MM.1S (cell line): ENCODE measurements around the gene ZRANB2.
A peak's percentile ranks its signal among the peaks of the same experiment; 100 is the strongest.

ENCODE experiments used
- DNase-seq: peaks from one replicate; pipeline ENCODE4 v3.0.0-alpha.2; 2015
- H2AFZ ChIP-seq: fragments of 300-600 bp; sonication (generic); 2 replicates; pipeline ENCODE4 v1.6.0; 2016; ENCODE audit warnings: antibody characterized with exemption, low read length
- H3F3A ChIP-seq: fragments of 300-600 bp; sonication (generic); 2 replicates; pipeline ENCODE4 v1.6.1; 2016; ENCODE audit warnings: mild to moderate bottlenecking, antibody characterized with exemption, low read length, moderate library complexity, mixed read lengths; ENCODE audit not compliant: insufficient read depth
- H3K27ac ChIP-seq: fragments of 300-600 bp; sonication (generic); 2 replicates; pipeline ENCODE4 v1.5.1; 2016; ENCODE audit warnings: mild to moderate bottlenecking, low read length
- H3K27me3 ChIP-seq: fragments of 300-600 bp; sonication (generic); replicated peaks from 2 replicates; pipeline ENCODE4 v1.6.0; 2016; ENCODE audit warnings: low read length; ENCODE audit not compliant: insufficient read depth
- H3K36me3 ChIP-seq: fragments of 300-600 bp; sonication (generic); replicated peaks from 2 replicates; pipeline ENCODE4 v1.6.1; 2016; ENCODE audit warnings: mild to moderate bottlenecking, low read length, mixed read lengths; ENCODE audit not compliant: insufficient read depth
- H3K4me1 ChIP-seq: fragments of 300-600 bp; sonication (generic); 2 replicates; pipeline ENCODE4 v1.6.1; 2016; ENCODE audit warnings: low read length, mixed read lengths
- H3K4me2 ChIP-seq: fragments of 300-600 bp; sonication (generic); 2 replicates; pipeline ENCODE4 v1.6.0; 2016; ENCODE audit warnings: low read depth, low read length
- H3K4me3 ChIP-seq: fragments of 300-600 bp; sonication (generic); 2 replicates; pipeline ENCODE4 v1.5.1; 2016; ENCODE audit warnings: low read length, mixed read lengths
- H3K79me2 ChIP-seq: fragments of 300-600 bp; sonication (generic); 2 replicates; pipeline ENCODE4 v1.6.1; 2016; ENCODE audit warnings: mixed run types, low read length, mixed read lengths
- H3K9ac ChIP-seq: fragments of 300-600 bp; sonication (generic); 2 replicates; pipeline ENCODE4 v1.6.1; 2016; ENCODE audit warnings: low read length, mixed read lengths
- H3K9me2 ChIP-seq: fragments of 300-600 bp; sonication (generic); replicated peaks from 2 replicates; pipeline ENCODE4 v1.6.1; 2016; ENCODE audit warnings: mild to moderate bottlenecking, low read length, mixed read lengths; ENCODE audit not compliant: insufficient read depth
- H3K9me3 ChIP-seq: fragments of 300-600 bp; sonication (generic); replicated peaks from 2 replicates; pipeline ENCODE4 v1.6.1; 2016; ENCODE audit warnings: mild to moderate bottlenecking, low read length, mixed read lengths; ENCODE audit not compliant: insufficient read depth
- H4K20me1 ChIP-seq: fragments of 300-600 bp; sonication (generic); 2 replicates; pipeline ENCODE4 v1.6.1; 2016; ENCODE audit warnings: mild to moderate bottlenecking, low read length, moderate library complexity, mixed read lengths; ENCODE audit not compliant: insufficient read depth
- EZH2 ChIP-seq: fragments of 300-600 bp; sonication (generic); optimal IDR thresholded peaks from 2 replicates; pipeline ENCODE3; 2017; ENCODE audit warnings: low read depth, mild to moderate bottlenecking, antibody characterized with exemption, low read length, mixed read lengths
- EZH2phosphoT487 ChIP-seq: fragments of 300-600 bp; sonication (generic); IDR thresholded peaks from 2 replicates; pipeline ENCODE4 v1.6.1; 2018; ENCODE audit warnings: antibody characterized with exemption, low read length
- TF ChIP-seq, protein P1 (sequence below): fragments of 300-600 bp; sonication (generic); IDR thresholded peaks from 2 replicates; pipeline ENCODE4 v1.5.1; 2016; ENCODE audit warnings: antibody characterized with exemption, low read length, mixed read lengths

ZRANB2 gene

DNA sequence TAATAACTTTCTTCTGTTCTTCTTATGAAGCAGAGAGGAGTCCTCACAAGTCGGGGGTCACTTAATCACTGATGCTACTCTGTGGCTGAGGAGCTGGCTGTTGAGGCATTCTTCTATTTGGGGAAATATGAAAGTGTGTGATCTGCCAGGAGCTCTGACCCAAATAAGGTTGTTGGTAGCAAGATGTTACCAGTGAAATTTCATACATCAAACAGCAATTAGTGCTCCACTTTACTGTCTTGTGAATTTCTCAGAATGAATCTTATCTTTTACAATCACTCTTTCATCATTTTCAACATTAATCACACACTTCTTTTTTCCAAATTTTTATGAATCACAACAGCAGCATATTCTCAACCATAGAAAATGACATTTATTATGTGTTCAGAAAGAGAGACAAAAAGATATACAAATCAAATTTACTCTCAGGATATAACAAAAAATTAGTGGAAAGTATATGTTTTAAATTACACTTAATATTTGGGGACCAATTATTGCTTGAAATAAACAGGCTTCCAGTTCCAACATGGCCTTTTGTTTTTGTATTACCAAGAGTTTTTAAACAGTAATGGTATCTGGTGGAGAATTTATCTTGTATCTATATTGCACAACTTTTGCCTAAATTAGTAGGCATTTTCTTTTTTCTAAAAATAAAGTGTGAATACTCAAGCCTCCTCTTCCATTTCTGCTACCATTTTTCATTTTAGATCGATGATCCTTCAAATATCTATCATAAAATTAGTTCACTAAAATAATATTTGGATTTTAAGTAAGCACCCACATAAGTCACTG lies 42.8 kb downstream of the ZRANB2 start:
- no peak overlapping the region for H2AFZ ChIP-seq

DNA sequence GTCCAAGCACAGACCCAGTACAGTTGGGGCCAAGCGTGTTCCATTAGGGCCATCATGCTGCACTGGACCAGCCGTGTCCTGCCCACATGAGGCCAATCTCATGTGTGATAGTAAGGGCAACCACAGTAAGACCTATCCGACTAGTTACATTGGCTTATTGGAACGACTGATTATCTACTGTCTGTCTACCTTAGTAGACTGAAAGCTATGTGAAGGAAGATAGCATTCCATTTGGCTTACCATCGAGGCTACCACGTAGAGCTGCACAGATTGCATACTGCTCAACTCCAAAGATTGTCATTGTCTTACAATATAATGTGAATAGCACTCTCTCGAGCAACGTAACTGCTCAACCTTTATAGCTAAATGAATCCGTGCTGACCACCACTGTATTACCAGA lies 43.8 kb downstream of the ZRANB2 start:
- H3K9ac ChIP-seq = no peak overlapping the region
- H4K20me1 ChIP-seq = no peaks in the 10 kb centered on the region
- no peak overlapping the region for H3K27ac ChIP-seq
- TF ChIP-seq, protein P1, sequence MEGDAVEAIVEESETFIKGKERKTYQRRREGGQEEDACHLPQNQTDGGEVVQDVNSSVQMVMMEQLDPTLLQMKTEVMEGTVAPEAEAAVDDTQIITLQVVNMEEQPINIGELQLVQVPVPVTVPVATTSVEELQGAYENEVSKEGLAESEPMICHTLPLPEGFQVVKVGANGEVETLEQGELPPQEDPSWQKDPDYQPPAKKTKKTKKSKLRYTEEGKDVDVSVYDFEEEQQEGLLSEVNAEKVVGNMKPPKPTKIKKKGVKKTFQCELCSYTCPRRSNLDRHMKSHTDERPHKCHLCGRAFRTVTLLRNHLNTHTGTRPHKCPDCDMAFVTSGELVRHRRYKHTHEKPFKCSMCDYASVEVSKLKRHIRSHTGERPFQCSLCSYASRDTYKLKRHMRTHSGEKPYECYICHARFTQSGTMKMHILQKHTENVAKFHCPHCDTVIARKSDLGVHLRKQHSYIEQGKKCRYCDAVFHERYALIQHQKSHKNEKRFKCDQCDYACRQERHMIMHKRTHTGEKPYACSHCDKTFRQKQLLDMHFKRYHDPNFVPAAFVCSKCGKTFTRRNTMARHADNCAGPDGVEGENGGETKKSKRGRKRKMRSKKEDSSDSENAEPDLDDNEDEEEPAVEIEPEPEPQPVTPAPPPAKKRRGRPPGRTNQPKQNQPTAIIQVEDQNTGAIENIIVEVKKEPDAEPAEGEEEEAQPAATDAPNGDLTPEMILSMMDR = no peak
- TF ChIP-seq EZH2phosphoT487 (no peak), EZH2 (no peak)
- H3K79me2 ChIP-seq = no peaks in the 10 kb centered on the region
- DNase-seq = no peak
- peaks cover 9% of the 10 kb centered on the region; the same call in 1 of the 2 replicates for H3K4me1 ChIP-seq
- no peak overlapping the region for H2AFZ ChIP-seq
- H3K4me3 ChIP-seq = no peak overlapping the region
- 0 out of 2 replicates have a peak overlapping the region, but pooled peaks have one; percentile 16 for H3K4me2 ChIP-seq
- H3K36me3 ChIP-seq = no peaks in the 10 kb centered on the region
- H3K9me2 ChIP-seq = no peaks in the 10 kb centered on the region
- no peaks in the 10 kb centered on the region for H3F3A ChIP-seq
- no peaks in the 10 kb centered on the region for H3K27me3 ChIP-seq
- no peaks in the 10 kb centered on the region for H3K9me3 ChIP-seq

More for the DNA sequence above, 42.8 kb downstream of the ZRANB2 start:
- TF ChIP-seq EZH2phosphoT487 (no peak), EZH2 (no peak)
- TF ChIP-seq, protein P1 = no peak
- H3K9me3 ChIP-seq = no peaks in the 10 kb centered on the region
- H3K79me2 ChIP-seq = no peaks in the 10 kb centered on the region
- H3K27ac ChIP-seq = no peak overlapping the region
- no peaks in the 10 kb centered on the region for H3K9me2 ChIP-seq
- no peaks in the 10 kb centered on the region for H3F3A ChIP-seq
- no peak overlapping the region for H3K9ac ChIP-seq
- no peaks in the 10 kb centered on the region for H3K36me3 ChIP-seq
- no peaks in the 10 kb centered on the region for H4K20me1 ChIP-seq
- no peak for DNase-seq
- peaks cover 9% of the 10 kb centered on the region; the same call in 1 of the 2 replicates for H3K4me1 ChIP-seq
- H3K27me3 ChIP-seq = no peaks in the 10 kb centered on the region
- H3K4me3 ChIP-seq = no peak overlapping the region
- H3K4me2 ChIP-seq = peak overlapping the region; percentile 16; the same call in 1 of the 2 replicates

DNA sequence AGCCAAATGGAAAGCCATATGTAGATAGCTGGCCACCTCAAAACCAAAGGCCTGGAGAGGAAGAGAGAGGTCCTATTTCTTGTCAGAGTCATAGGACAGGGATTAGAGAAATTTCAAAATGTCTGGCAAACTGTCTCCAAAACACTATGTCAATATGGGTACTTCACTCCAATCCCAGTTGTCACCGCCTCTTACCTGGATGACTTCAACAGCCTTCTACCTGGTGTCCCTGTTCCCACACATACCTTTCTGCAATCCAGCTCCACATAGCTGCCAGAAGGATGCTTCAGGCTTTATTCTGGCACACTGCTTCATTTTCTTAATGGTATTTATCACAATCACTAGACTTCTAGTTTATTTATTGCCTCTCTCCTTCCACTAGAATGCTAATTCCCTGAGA lies 47.7 kb downstream of the ZRANB2 start:
- no peaks in the 10 kb centered on the region for H3K9me3 ChIP-seq
- peaks cover 9% of the 10 kb centered on the region; the same call in 1 of the 2 replicates for H3K4me1 ChIP-seq
- TF ChIP-seq EZH2phosphoT487 (no peak), EZH2 (no peak)
- TF ChIP-seq, protein P1 = no peak
- H3F3A ChIP-seq = no peaks in the 10 kb centered on the region
- no peak overlapping the region for H3K27ac ChIP-seq
- H3K79me2 ChIP-seq = no peaks in the 10 kb centered on the region
- no peak overlapping the region for H3K9ac ChIP-seq
- DNase-seq = no peak
- H4K20me1 ChIP-seq = no peaks in the 10 kb centered on the region
- no peak overlapping the region for H3K4me3 ChIP-seq
- H3K36me3 ChIP-seq = no peaks in the 10 kb centered on the region
- H3K27me3 ChIP-seq = no peaks in the 10 kb centered on the region
- no peak overlapping the region for H2AFZ ChIP-seq
- no peak overlapping the region for H3K4me2 ChIP-seq
- H3K9me2 ChIP-seq = no peaks in the 10 kb centered on the region
